HG03460 (cell line): ENCODE measurements around the gene UBALD2.
"Not testable (repeated sequence)": the region's sequence is repeated elsewhere in the genome, so short reads cannot be mapped to it uniquely, and the experiment has no call there.

Experiments
- ATAC-seq: cut with Tn5 transposase; IDR thresholded peaks from one replicate; pipeline ENCODE4 v1.9.1; 2021; ENCODE audit not compliant: unreplicated experiment

UBALD2 gene

DNA sequence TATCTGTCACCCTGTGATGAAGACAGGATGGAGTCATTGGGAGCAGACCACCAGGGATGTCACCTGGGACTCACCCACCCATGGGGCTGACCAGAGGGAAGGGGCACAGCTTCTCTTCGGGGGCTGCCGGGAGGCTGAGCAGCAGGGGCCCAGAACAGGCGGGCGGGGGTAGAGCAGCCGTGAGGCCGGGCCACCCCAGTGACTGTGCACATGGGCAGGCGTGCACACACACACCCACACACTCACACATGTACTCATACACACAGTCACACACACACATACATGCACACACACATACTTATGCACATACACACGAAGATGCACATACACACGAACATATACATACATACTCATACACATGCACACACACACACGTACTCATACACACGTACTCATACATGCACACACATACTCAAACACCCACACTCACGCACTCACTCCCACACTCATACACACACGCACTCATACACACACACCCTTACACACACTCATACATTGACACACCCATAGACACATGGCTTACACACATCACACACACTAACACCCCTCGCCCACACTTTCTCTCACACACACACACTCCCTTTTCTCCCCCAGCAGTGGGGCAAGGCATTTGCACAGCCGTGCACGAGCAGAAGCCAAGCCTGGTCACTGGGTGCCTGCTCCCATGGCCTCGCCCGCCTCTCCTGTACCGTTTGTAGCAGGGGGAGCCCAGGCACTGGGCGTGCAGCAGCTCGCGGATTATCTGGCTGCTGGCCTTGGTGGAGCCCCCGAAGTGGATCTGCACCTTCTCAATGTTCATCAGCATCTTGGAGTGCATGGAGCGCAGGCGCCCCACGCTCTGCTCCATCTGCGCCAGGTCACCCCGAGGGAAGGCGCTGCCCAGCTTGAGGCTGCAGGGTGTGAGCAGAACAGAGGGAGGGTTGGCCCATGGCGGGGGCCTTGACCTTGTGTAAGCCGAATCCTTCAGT is 12.4 kb downstream of the UBALD2 start:
- no peak for ATAC-seq

DNA sequence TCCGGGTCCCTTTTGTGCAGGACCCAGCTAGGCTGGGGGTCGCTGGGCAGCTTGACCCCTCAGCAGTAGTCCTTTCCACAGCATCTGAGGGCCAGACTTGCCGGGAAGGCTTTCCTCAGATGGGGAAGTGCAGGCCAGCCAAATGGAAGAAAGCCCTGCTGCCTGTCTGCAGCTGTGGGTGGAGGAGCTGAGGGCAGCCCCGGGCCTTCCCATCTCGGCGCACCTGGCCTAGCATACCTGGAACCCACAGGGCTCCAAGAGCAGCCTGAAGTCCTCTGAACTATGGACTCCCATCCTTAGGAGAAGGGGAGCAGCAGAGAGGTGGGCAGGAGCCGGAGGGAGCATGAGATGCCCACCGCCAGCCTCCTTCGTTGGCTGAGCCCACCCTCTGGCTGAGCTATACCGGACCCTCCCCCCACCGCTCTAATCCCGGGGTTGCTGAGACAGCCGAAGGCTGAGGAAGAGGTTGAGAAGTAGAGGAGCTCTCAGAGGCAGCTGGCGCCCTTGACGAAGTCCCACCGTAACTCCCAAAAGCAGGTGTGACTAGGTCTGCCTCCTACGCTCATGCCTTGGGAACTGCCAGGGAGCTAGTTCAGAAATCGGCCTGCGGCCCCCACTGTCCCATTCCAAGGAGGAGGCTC is 13.2 kb downstream of the UBALD2 start:
- no peak for ATAC-seq

DNA sequence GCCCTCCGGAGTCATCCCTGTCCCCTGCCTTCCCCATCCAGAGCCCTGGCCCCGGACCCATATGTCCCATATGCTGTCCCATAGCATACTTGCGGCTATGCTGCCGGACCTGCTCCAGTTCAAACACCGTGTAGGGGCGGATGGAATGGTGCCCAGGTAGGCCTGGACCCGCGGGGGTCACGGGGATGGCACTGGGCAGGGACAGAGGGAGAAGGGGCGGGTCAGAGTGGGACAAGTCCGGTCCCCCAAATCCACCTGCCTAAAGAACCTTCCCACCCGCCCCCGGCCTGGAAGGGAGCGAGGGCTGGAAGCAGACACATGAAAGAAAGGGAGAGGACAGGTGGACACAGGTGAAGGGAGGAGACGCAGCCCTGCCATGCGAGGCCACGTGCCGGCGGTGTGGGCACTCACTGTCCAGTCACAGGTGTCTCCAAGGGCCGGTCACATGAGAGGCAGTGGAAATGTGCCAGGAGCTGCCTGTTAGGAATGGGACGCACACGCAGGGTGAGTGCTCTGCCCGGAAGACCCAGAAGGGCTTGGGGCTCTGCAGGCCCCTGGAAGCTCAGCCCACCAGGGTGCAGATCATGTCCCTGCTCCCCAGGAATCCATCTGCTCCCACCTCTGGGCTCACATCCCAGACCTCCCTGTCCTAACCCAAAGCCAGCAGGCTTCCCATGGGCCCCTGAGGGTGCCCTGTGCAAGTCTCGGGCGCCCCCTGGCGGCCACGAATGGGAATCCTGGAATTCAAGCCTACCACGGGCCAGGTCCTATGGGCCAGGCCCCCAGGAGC is 14.0 kb downstream of the UBALD2 start:
- ATAC-seq: no peak

DNA sequence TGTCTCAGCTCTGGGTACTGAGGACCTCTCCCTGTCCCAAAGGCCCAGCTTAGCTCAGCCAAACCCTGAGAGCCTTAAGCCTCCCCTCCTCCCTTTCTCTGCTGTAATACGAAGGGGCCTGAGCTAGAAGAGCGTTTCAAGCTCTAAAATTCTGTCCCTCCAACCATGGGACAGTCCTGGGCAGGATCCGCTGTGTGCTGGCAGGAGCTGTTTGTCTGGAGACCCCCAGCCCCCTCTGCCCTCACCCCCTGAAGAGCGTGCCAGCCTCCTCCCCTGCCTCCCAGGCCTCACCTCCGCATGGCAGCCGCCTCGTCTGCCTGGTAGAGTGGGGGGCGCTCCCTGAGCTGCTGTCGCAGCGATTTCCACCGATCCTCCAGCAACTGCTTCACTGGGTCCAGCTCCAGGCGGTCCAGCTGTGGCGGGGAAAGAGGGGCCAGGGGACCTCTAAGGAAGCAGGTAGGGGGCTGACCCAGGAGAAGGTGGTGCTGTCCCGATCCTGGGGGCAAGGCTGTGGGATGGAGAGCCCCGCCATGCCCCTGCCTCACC is 14.7 kb downstream of the UBALD2 start:
- no peak for ATAC-seq

DNA sequence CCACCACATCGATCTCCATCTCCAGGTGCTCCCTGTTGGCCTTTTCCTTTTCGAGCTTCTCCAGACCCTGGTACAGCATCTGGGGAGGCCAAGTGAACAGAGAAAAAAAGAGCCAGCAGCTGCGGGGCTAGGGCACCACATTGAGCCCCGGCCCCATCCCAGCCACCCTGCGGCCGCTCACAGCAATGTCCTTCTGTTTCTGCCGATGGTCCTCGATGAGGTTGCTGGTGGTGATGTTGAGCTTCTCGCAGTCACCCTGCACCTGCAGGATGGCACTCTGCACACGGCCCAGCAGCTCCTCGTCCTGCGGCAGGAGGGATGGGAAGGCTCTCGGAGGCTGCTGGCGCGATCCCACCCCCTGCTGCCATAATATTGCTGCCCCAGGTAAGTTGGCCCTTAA is 15.5 kb downstream of the UBALD2 start:
- no peak for ATAC-seq

DNA sequence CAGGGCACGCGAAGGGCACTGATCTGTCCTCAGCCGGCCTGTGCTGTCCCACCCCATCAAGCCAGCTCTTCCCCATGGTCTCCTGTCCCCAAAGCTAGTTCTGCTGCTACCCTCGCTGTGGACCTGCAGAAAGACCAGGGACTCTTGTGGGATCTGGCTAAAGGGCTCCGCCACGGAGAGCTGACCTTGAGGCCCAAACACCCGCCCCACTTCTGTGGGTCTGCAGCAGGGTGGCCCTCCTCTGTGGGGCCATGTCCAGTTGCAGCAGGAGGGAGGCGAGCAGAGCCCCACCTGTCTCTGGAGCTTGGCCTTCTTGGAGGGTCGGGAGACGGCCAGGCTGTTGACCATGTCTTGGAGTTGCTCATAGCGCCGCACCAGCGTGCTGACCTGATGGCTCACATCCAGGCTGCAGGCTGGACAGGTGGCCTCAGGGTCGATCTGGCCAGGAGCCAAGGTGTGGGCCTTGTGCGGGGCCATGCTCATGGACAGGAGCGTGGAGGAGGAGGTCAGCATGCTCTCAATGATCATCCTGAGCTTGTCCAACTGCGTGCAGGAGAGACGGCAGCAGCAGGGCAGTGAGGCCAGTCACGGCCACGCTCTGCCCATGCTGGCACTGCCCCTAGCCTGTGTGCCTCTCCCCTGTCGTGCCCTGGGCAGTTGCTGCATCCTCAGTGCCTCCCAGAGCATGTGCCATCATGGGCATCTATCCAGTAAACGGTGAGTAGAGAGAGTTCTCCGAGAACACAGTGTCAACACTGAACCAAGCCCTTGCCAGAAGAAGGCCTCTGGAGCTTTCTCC is 16.6 kb downstream of the UBALD2 start:
- no peak for ATAC-seq

DNA sequence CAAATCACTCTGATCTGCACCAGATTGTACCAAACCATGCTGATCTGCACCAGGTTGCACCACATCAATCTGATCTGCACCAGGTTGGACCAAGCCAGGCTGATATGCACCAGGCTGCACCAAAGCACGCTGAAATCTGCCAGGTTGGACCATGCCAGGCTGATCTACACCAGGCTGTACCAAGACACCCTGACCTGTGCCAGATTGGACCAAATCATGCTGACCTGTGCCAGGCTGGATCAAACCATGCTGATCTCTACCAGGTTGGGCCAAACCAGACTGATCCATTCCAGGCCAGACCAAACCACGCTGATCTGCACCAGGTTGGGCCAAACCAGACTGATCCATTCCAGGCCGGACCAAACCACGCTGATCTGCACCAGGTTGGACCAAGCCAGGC is 27.4 kb downstream of the UBALD2 start:
- no peak for ATAC-seq

DNA sequence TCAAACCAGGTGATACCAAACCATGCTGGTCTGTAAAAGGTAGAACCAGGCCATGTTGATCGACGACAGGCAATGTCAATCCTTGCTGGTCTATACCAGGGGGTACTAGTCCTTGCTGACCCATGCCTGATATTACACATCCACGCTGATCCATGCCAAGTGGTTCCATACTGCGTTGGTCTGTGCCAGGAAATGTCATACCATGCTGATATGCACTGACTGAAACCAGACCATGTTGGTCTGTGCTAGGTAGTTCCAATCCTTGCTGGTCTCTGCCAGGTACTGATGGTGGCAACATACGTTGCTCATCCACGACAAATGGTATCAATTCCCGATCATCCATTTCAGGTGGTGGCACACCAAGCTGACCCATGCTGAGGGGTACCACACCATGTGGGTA is 28.0 kb downstream of the UBALD2 start:
- ATAC-seq: no peak

DNA sequence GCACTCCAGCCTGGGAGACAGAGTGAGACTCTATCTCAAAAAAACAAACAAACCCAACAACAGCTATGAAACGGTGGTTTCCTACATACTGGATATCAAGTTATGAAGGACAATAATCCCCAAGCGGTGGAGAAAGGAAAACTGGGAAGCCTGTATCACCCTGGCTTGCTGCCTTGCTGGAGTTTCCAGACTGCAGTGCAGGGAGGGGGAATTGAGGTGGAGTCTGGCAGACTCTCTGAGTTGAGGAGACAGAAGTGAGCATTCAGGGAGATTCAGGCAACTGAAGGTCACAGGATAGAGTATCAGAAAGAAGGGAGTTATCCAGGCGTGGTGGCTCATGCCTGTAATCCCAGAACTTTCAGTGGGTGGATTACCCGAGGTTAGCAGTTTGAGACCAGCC is 31.0 kb downstream of the UBALD2 start:
- no peak for ATAC-seq

DNA sequence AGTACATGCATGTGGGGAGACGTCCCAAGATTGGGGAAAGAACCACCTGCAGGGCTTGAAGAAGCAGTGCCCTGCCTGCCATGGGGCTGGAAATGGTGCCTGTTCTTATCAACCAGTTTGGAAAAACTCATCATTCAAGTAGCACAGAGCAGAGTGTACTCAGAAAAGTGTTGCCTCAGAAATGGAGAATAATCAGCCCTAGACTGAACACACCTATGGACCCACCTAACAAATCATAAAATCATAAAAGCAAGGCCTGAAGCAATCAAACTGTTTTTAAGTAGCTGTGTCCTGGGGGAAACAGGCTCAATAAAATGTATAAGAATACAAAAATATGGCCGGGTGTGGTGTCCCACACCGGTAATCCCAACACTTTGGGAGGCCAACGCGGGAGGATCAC is 31.7 kb downstream of the UBALD2 start:
- no peak for ATAC-seq

DNA sequence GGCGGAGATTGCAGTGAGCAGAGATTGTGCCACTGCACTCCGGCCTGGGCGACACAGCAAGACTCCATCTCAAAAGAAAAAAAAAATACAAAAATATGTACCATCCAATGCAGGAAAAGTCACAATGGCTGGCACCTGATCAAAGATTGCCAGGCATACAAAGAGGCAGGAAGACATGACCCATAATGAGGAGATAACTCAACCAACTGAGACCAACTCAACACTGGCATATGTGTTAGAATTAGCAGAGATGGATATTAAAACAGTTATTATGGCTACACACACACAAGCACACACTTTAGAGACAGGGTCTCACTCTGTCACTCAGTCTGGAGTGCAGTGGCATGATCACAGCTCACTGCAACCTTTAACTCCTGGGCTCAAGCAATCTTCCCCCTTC is 32.3 kb downstream of the UBALD2 start:
- no peak for ATAC-seq

DNA sequence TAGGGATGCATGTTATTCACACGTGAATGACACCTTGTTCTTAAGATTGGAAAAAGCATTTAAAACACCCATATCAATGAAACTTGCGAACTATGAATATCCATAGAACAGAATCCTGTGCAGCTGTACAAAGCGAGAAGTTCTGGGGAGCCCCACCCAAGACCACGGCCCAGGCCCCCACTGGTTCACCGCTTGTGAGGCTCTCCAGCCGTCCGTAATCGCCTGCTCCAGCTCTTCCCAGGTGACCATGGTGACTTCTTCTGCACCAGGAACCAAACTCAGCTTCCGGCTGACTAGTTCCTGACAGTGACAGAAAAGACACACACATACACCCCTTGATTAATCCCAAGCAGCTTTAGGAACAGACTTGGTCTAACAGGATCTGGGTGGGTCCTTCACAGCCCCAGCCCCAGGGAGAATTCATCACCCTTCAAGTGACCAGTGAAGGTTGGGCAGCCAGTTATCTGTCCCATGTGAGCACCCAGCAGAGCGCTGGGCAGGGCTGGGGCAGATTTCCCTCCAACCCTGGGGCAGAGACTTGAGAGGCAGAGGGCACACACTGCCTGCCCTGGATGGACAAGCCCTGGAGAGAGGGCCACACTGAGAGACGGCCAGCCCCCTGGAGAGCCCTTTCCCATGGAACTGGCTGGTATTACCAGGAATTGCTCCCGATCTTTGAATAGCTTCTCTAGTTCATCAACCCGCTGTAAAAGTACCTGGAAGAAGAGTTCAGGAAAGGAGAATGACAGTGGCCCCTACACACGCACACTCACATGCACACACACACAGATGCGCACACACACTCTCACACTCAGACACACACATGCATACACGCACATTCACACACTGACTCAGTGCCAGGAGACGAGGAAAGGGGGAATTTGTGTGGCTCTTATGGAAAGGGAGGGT is 39.3 kb downstream of the UBALD2 start:
- no peak for ATAC-seq

DNA sequence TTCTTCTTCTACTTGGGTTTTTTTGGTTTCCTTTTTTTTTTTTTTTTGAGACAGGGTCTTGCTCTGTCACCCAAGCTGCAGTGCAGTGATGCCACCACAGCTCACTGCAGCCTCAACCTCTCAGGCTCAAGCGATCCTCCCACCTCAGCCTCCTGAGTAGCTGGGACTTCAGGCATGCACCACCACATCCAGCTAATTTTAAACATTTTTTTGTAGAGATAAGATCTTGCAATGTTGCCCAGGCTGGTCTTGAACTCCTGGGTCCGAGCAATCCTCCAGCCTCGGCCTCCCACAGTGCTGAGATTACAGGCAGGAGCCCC is 39.9 kb downstream of the UBALD2 start:
- not testable (repeated sequence) for ATAC-seq

DNA sequence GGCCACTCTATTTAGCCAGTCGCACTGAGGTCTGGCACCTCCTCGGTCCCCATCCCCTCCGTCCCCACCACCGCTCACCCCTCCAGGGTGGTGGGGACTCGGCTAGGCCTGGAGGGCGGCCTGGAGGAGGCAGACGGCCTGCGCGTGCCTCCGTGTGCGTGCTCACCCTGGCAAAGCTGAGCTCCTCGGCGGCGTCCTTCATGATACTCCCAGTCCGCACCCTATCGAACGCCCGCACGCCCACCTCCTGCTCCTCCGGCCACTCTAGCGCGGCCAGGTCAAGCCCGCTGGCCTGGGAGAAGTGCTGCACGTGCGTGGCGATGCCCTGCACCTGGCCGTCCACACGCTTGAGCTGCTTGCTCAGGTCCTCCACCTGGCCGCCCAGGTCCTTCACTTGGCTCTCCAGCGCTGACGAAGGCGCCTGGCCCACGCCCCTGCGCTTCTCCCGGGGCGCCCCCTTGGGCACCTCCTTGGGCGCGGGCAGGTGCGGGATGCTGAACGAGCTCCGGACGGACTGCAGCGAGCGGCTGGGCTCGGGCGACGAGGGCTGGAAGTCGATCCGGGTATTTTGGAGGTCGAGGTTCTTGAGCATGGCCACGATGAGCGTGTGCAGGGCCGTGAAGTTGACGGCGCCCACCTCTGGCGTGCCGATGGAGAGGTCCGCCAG is 42.3 kb downstream of the UBALD2 start:
- no peak for ATAC-seq

DNA sequence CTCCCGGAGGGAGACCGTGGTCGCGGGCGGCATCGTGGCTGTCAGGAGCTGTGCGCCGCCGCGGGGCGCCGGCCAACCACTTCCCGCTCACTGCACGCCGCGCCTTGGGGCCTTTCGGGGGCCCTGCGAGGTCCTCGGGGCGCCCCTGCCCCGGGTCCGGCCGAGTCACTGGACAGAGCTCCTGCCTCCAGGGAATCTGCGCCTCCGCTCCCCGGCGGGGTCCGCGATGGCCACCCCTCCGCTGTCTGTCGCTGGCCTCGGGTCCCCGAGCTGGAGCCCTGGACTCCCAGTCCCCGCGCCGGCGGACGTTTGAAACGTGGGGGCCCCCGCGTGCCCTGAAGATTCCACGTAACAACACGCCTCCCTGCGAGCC is 42.8 kb downstream of the UBALD2 start, which contains the start of gene QRICH2:
Gene QRICH2 (minus strand): TSS at position 311 of the 373 bp plus-strand sequence. CDS start 278 bp downstream, at position 33.
- no peak for ATAC-seq

DNA sequence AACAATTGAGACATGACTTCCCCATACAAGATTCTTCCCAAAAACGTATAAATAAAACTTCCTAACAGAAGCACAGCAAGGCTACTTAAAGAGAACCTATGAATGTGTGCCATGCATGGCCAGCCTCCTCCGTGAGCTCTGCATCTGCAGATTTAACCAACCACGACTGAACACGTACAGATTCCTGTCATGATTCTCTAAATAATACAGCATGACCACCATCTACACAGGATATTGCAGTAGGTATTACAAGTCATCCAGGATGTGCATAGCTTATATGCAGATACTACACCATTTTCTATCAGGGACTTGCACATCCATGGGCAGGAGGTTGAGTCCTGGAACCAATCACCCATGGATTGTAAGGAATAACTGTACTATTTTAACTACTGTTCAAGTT is 44.3 kb downstream of the UBALD2 start:
- ATAC-seq: no peak

DNA sequence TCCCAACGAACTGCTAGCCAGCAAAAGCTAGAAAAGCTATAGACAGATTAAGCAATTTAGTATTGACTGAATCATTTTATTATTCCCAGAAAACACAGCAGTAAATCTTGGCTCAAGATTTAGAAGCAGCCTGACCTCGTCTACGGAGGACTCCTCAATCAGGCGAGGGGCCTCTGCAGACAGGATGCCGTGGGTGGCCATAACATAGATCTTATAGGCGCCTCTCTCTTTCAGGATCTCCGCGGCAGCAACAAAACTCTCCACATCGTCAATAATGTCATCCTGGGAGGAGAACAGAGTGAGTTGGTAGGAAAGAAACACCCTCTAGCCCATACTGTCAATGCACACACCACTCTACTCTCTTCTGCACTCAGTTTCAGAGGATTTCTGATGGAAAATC is 47.6 kb downstream of the UBALD2 start:
- no peak for ATAC-seq

DNA sequence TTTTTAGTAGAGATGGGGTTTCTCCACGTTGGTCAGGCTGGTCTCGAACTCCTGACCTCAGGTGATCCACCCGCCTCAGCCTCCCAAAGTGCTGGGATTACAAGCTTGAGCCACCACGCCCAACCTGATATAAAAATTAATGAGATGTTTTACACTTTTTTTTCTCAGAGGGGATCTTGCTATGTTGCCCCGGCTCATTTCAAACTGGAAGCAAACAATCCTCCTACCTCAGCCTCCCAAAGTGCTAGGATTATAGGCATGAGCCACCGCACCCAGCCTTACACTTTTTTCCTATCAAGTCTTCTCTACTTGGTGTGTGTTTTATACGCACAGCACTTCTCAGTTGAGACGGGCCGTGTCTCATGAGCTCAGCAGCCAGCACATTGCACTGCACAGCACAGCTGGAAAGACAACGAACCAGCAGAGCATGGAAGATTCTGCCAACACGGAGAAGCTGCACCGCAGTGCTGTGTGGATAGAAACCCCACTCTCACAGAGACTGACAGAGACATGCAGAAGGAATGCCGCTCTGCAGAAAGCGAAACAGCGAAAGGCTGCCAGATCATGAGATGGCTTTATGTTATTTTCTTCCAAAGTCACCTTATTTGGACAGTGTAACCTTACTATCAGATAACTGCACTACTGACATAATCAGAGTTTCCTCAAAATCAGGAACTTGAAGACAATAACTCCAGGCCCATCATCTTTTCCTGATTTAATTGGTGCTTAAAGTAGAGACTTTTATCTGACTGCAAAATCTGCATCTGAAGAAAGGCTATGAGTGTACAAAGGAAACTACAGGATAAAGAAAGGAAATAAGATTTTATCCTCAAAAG is 49.5 kb downstream of the UBALD2 start:
- no peak for ATAC-seq
